Esophagus squamous epithelium (tissue), 5 donors: Measurements from ENCODE around the gene ZNG1A. TPM values are rescaled to one million over a fixed set of nuclear protein-coding genes. Genes with fewer than 3 reads are reported as not detected.
"Not testable (repeated sequence)": the region's sequence is repeated elsewhere in the genome, so short reads cannot be mapped to it uniquely, and the experiment has no call there.

Source experiments
- DNase-seq: peaks from one replicate; lab custom pipeline; 2025; lab: John Stamatoyannopoulos, UW
- H3K27ac ChIP-seq, 4 donors: fragments of 200-600 bp; sonication (generic); one replicate each; pipeline ENCODE4 v1.5.1; 2016 to 2019; ENCODE audit warnings: mild to moderate bottlenecking in 1 of 4
- H3K27me3 ChIP-seq, 4 donors: fragments of 200-600 bp; sonication (generic); 1 replicate in 3 of 4; 2 replicates in 1 of 4; pipeline versions ENCODE4 v1.5.1 to v1.6.0; 2017 to 2021; ENCODE audit warnings: antibody characterized with exemption in 1 of 4
- H3K36me3 ChIP-seq, 3 donors: fragments of 200-600 bp; sonication (generic); one replicate each; pipeline ENCODE4 v1.5.1; 2016 to 2019
- H3K4me1 ChIP-seq, 3 donors: fragments of 200-600 bp; sonication (generic); one replicate each; pipeline ENCODE4 v1.5.1; 2017 to 2019
- H3K4me3 ChIP-seq, 4 donors: fragments of 200-600 bp; sonication (generic); 1 replicate in 3 of 4; 2 replicates in 1 of 4; pipeline ENCODE4 v1.5.1; 2016 to 2019; ENCODE audit warnings: mild to moderate bottlenecking in 2 of 4, moderate library complexity in 1 of 4
- H3K9me3 ChIP-seq, 3 donors: fragments of 200-600 bp; sonication (generic); one replicate each; pipeline ENCODE4 v1.5.1; 2016 to 2019
- CTCF ChIP-seq, 6 experiments: fragments of 450-650 bp in 4 of 6; fragments of 200-600 bp in 2 of 6; sonication (generic) in 2 of 6; IDR thresholded peaks; one replicate each; pipeline ENCODE4 v1.5.1; 2016 to 2019; ENCODE audit warnings: antibody characterized with exemption in 6 of 6, mild to moderate bottlenecking in 4 of 6, moderate library complexity in 4 of 6
- POLR2A ChIP-seq, 4 donors: fragments of 450-650 bp; IDR thresholded peaks; one replicate each; pipeline ENCODE4 v1.6.1; 2017; ENCODE audit warnings: antibody characterized with exemption in 4 of 4, mild to moderate bottlenecking in 4 of 4, moderate library complexity in 3 of 4
- WGBS, 2 donors: methylation state at CpG; one replicate each; pipeline ENCODE4 v1.1.5; 2018; 5-methylcytosine and 5-hydroxymethylcytosine counted together
- intact Hi-C: fragments of 100-400 bp; cut with DNase I; formaldehyde crosslinking; loops from one replicate; pipeline ENCODE4 v1.15.0; 2022
- total RNA-seq, 4 donors: library from RNA; depleted of rRNA; stranded (reverse); fragments of >200 nt; gene quantifications; one replicate each; pipeline ENCODE4 v1.1.0, GENCODE V29; 2016
- donor health status: DM: yes; HTN: yes; CAD: no.

ZNG1A gene
- total RNA-seq, 4 donors from 2014 or later = 20.5 to 74.0 (median 38.8) TPM

- TF ChIP-seq POLR2A (IDR thresholded peaks at IDR 0.05) (no peak), CTCF (IDR thresholded peaks at IDR 0.05) (no peak)
- no peaks in the 10 kb centered on the region for H3K9me3 ChIP-seq
- H3K27ac ChIP-seq = peak overlapping the region in 2 of 4 donors; percentile 9 to 42
- H3K4me1 ChIP-seq = peaks cover 3 to 45% (median 8%) of the 10 kb centered on the region in 3 donors
- intact Hi-C loops = no loop called here
- WGBS, 2 donors = 63 to 73% methylated on average over 6 of the region's 6 CpGs
- no peaks in the 10 kb centered on the region for H3K36me3 ChIP-seq
- DNase-seq = no peak
- no peaks in the 10 kb centered on the region for H3K27me3 ChIP-seq
- no peak overlapping the region for H3K4me3 ChIP-seq
These were observed 43.3 kb upstream of the ZNG1A start for GRCh38 chr9:221989-222776.

GRCh38 chr9:219670-220365, 41.0 kb upstream of the ZNG1A start:
- no peaks in the 10 kb centered on the region for H3K36me3 ChIP-seq
- peaks cover 0 to 6% (median 0%) of the 10 kb centered on the region in 4 donors for H3K27me3 ChIP-seq
- no peaks in the 10 kb centered on the region for H3K9me3 ChIP-seq
- intact Hi-C loops = loop anchor here (10.0 kb wide), 1 partner anchor 85 kb away; no protein-coding TSS in a partner anchor
- no peak overlapping the region for H3K4me3 ChIP-seq
- 68 to 69% methylated on average over 7 of the region's 7 CpGs for WGBS, 2 donors
- TF ChIP-seq CTCF (IDR thresholded peaks at IDR 0.05) = no peak
- TF ChIP-seq POLR2A (IDR thresholded peaks at IDR 0.05) = no peak
- peak overlapping the region in 1 of 4 donors; percentile 1 for H3K27ac ChIP-seq
- peaks cover 10 to 58% (median 12%) of the 10 kb centered on the region in 3 donors for H3K4me1 ChIP-seq
- no peak for DNase-seq

GRCh38 chr9:219036-219435, 40.2 kb upstream of the ZNG1A start:
- not testable (repeated sequence) for H3K27ac ChIP-seq, H3K9me3 ChIP-seq, H3K36me3 ChIP-seq, DNase-seq, H3K4me3 ChIP-seq
- Histone ChIP-seq H3K4me1 (peaks cover 7 to 57% (median 10%) of the 10 kb centered on the region in 3 donors), H3K27me3 (peaks cover 0 to 11% (median 0%) of the 10 kb centered on the region in 4 donors)
- 84 to 89% methylated on average over 6 to 7 of the region's 7 CpGs for WGBS, 2 donors
- intact Hi-C loops = loop anchor here (10.0 kb wide), 1 partner anchor 86 kb away; no protein-coding TSS in a partner anchor

- no peak overlapping the region for H3K4me3 ChIP-seq
- no peak for DNase-seq
- H3K27me3 ChIP-seq = peaks cover 0 to 11% (median 0%) of the 10 kb centered on the region in 4 donors
- H3K27ac ChIP-seq = peak overlapping the region in 1 of 4 donors; percentile 38
- H3K4me1 ChIP-seq = peaks cover 7 to 52% (median 10%) of the 10 kb centered on the region in 3 donors
- intact Hi-C loops = loop anchor here (10.0 kb wide), 1 partner anchor 87 kb away; no protein-coding TSS in a partner anchor
- no peaks in the 10 kb centered on the region for H3K9me3 ChIP-seq
- 67 to 77% methylated on average over 2 of the region's 2 CpGs for WGBS, 2 donors
- H3K36me3 ChIP-seq = no peaks in the 10 kb centered on the region
- TF ChIP-seq CTCF (IDR thresholded peaks at IDR 0.05) = no peak
- TF ChIP-seq POLR2A (IDR thresholded peaks at IDR 0.05) = no peak
These were observed 39.1 kb upstream of the ZNG1A start for GRCh38 chr9:217950-218349.

- H3K4me3 ChIP-seq = peak overlapping the region in 2 of 4 donors; percentile 68 to 88
- H3K4me1 ChIP-seq = peaks cover 7 to 43% (median 9%) of the 10 kb centered on the region in 3 donors
- no peaks in the 10 kb centered on the region for H3K36me3 ChIP-seq
- H3K27me3 ChIP-seq = peaks cover 0 to 11% (median 0%) of the 10 kb centered on the region in 4 donors
- no peak for TF ChIP-seq POLR2A (IDR thresholded peaks at IDR 0.05)
- no peak for TF ChIP-seq CTCF (IDR thresholded peaks at IDR 0.05)
- no peak for DNase-seq
- peak overlapping the region in 3 of 4 donors; percentile 2 to 38 (median 17) for H3K27ac ChIP-seq
- intact Hi-C loops = loop anchor here (10.0 kb wide), 1 partner anchor 88 kb away; no protein-coding TSS in a partner anchor
- H3K9me3 ChIP-seq = no peaks in the 10 kb centered on the region
- WGBS, 2 donors = 38 to 41% methylated on average over 1 of the region's 1 CpG
These were observed 38.0 kb upstream of the ZNG1A start for GRCh38 chr9:216866-217265.
